Loucy (cell line): ENCODE results near the gene TENM4.

Experiments
- CTCF ChIP-seq: fragments of 200-600 bp; sonication (generic); conservative IDR thresholded peaks from 2 replicates; pipeline ENCODE4 v1.5.1; 2014; ENCODE audit warnings: mild to moderate bottlenecking, antibody characterized with exemption, low read length
- EZH2phosphoT487 ChIP-seq: fragments of 200-600 bp; IDR thresholded peaks from 2 replicates; pipeline ENCODE4 v1.6.1; 2018; ENCODE audit warnings: antibody characterized with exemption, mild to moderate bottlenecking, moderate library complexity, borderline replicate concordance

GRCh38 chr11:78742430-78742829, 698.4 kb downstream of the TENM4 start:
- TF ChIP-seq CTCF, result no peak
- no peak for TF ChIP-seq EZH2phosphoT487
